Measurements from ENCODE around the gene CARM1.
"Not testable (repeated sequence)": the region's sequence is repeated elsewhere in the genome, so short reads cannot be mapped to it uniquely, and the experiment has no call there.

Gene CARM1

GRCh38 chr19:10846500-10847202, 24.7 kb upstream of the CARM1 start:
- DNase-seq (ENCODE audit: low read depth), result no peak

GRCh38 chr19:10848230-10848856, 23.0 kb upstream of the CARM1 start, which contains the start of gene C19orf38:
C19orf38 (plus strand) TSS chr19:10848415; CDS start chr19:10848509, 94 bp downstream.
- DNase-seq (ENCODE audit: low read depth), result no peak

- no peak for DNase-seq (ENCODE audit: low read depth)
Observed at GRCh38 chr19:10850631-10851030, 20.7 kb upstream of the CARM1 start.

- DNase-seq (ENCODE audit: low read depth), result no peak
Observed at GRCh38 chr19:10852098-10852800, 19.1 kb upstream of the CARM1 start.

- no peak for DNase-seq (ENCODE audit: low read depth)
Observed at GRCh38 chr19:10852941-10853340, 18.4 kb upstream of the CARM1 start.

- no peak for DNase-seq (ENCODE audit: low read depth)
Observed at GRCh38 chr19:10854350-10855089, 16.8 kb upstream of the CARM1 start.

DNA sequence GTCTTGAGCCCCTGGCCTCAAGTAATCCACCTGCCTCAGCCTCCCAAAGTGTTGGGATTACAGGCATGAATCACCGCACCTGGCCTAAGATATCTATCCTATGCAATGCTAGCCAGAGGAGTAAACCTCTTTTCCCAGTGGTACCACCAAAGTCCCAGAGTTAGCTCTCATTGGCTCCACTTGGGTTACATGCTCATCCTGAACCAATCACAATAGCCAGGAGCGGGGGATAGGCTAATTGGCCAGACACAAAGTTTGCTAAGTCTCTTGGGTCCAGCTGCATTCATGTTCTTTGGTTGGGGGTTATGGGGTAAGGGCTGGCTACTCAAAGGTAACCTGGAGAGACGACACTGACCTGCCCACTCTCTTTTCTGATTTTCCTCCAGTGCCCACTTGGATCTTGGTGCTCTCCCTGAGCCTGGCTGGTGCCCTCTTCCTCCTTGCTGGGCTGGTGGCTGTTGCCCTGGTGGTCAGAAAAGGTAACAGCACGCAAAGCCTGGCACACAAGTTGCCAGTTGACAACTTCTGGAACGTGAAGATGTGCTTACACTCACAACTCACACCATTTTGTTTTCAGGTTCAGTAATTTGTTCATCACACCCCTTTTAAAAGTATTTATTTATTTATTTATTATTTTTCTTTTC, 15.4 kb upstream of the CARM1 start:
- DNase-seq (ENCODE audit: low read depth), result no peak

GRCh38 chr19:10856899-10857298, 14.5 kb upstream of the CARM1 start:
- not testable (repeated sequence) for DNase-seq (ENCODE audit: low read depth)

GRCh38 chr19:10858204-10858828, 13.0 kb upstream of the CARM1 start:
- DNase-seq (ENCODE audit: low read depth), result no peak

DNA sequence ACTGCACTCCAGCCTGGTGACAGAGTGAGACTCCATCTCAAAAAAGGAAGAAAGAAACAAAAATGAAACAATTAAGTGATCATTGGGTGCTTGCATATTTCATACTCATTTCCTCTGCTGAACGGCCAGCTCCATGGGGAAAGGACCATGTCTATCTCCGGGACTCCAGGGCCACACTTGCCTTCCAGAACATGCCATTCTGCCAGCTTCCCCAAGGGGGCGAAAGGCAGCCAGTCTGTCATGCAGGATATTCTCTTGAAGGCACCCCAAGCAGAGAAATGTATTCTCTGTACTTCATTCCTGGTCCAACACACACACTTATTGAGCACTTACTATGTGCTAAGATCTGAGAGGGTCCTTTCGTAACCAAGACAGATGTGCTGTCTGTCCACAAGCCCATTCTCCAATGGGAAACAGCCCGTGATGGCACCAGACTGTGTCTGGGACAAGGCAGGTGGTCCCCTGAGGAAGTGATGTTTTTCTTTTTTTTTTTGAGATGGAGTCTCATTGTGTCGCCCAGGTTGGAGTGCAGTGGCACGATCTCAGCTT, 10.2 kb upstream of the CARM1 start:
- no peak for DNase-seq (ENCODE audit: low read depth)

- DNase-seq (ENCODE audit: low read depth), result no peak
Observed at GRCh38 chr19:10862561-10863106, 8.7 kb upstream of the CARM1 start.

DNA sequence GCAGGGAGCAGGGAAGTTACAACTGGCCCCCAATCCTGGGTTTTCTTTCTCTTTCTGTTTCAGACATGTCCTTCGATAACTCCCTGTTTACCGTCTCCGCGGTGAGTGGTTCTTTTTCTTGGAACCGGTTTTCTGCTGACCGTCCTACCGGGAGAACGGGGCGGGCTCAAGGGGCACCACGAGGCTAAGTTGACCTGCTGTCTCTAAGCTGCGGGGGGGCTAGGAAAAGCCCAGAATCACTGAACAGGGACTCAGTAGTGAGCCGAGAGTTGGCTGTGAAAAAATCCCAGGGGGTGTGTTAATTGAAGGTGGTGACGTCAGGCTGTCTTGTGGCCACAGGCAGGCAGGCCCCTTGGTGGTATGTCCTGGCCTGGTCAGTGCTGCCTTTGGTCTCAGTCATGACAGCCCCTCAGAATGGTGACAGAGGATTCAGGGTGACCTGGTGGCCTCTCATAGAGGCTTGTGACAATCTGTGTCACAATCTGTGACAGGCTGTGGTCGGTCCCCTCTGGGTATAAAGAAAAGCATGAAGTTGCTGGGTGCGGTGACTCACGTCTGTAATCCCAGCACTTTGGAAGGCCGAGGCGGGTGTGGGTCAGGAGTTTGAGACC, 8.1 kb upstream of the CARM1 start:
- DNase-seq (ENCODE audit: low read depth), result no peak

DNA sequence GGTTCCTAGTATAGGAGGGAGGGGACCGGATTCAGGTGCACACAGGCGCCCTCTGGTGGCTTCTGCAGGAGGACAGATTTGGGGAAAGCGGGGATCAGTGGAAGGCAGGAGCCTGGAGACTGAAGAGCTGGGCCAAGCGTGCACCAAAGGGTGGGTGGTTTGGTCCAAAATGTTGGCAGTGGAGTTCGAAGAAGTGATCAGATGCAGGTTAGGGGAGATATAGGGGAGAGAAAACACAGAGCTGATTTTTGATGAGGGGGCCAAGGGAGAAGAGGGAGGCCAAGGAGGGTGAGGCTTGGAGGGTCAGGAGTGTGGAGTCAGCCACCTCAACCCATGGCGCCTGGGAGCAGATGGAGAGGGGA, 6.8 kb upstream of the CARM1 start:
- DNase-seq (ENCODE audit: low read depth), result peak; percentile 49

GRCh38 chr19:10866495-10866894, 4.9 kb upstream of the CARM1 start:
- DNase-seq (ENCODE audit: low read depth), result no peak

DNA sequence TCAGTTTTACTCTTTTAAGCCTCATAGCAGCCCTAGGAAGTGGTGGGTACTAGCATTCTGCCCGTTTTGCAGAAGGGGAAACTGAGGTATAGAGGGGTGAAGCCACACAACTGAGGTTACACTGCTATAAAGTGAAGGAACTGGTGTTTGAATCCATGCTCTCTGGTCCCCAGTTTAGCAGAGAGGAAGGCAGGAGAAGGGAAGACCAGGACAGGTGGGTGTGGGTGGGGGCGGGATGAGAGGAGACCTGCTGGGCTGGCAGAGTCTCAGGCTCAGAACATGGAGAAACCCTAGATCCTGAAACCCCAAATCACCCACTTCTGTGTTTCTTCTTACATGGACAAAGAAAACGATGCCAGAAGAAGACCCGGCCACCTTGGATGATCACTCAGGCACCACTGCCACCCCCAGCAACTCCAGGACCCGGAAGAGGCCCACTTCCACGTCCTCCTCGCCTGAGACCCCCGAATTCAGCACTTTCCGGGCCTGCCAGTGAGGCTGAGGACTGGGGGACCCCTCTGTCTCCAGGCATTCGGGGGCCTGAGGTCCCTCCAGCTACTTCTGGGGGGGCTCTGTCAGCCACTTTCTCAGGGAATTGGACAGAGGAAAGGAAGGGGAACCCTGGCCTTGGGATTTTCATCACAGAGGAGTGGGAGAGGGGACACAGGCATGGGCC, 2.3 kb upstream of the CARM1 start:
- no peak for DNase-seq (ENCODE audit: low read depth)

DNA sequence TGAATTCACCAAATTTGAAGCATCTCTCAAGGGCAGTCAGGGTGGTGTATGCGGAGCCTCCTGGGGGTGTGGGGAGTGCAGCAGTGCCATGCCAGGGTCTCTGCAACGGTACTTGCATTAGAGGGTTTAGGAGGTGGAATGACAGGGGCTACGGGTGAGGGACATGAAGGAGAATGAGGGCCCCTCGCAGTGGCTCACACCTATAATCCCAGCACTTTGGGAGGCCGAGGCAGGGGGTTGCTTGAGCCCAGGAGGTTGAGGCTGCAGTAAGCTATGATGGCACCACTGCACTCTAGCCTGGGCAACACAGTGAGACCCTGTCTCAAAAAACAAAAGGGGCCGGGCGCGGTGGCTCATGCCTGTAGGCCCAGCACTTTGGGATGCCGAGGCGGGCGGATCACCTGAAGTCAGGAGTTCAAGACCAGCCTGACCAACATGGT, 1.5 kb upstream of the CARM1 start:
- not testable (repeated sequence) for DNase-seq (ENCODE audit: low read depth)

- DNase-seq (ENCODE audit: low read depth), result no peak
Observed at GRCh38 chr19:10870501-10870954, 825 bp upstream of the CARM1 start.

- DNase-seq (ENCODE audit: low read depth), result peak; percentile 20
Observed at GRCh38 chr19:10871711-10872545, 575 bp downstream of the CARM1 start.
